H4 (cell line): ENCODE results near the gene CALN1. TPM values are rescaled to one million over a fixed set of nuclear protein-coding genes. Genes with fewer than 3 reads are reported as not detected.
"Not testable (repeated sequence)": the region's sequence is repeated elsewhere in the genome, so short reads cannot be mapped to it uniquely, and the experiment has no call there.

ENCODE experiments used
- DNase-seq: peaks from one replicate; pipeline ENCODE4 v3.0.0-alpha.2; 2015; ENCODE audit warnings: low spot score
- total RNA-seq: library from RNA; depleted of rRNA; stranded (reverse); fragments of >200 nt; shearing (Covaris generic); gene quantifications from 2 replicates; pipeline ENCODE4 v1.2.3, GENCODE V29; 2014

Gene CALN1
- total RNA-seq, 1 experiment from 2014 or later: 6.5 TPM

DNA sequence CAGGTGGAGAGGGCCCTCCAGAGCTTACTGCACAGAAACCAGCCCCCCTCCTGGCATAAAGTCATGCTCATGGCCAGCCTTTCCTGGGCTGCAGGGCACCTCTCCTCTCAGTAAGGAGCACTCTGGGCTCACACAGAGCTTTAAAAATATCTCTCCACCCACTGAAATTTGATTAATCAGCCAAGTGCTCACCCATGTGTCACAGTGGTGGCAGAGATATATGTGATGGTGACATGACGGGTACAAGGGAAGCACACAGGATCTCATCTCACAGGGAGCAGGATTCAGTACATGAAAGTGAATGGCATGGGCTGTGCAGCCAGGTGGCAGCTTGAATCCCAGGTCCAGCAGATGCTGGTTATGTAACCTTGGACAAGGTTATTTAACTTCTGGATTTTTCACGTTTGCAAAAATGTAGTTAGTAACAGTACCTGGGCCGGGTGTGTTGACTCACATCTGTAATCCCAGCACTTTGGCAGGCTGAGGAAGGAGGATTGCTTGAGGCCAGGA, 144.8 kb downstream of the CALN1 start:
- no peak for DNase-seq

DNA sequence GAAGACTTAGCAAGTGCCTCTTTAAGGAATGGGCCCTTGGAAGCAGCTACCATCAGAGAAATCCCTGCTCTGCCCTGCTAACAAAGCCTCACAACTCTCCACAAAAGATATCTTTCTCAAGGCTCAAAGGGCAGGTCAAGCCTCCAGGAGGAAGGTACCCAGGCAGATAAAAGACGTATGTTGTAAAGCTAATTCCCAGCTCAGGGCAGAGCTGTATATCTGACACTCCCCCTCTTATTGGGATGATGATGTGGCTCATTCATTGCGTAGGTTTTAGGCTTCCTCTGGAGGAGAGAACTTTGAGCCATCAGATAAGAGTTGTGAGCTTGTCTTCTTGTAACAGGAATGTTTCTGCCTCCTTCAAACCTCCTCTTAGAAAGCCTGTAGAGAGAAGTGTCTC, 145.4 kb downstream of the CALN1 start:
- no peak for DNase-seq

DNA sequence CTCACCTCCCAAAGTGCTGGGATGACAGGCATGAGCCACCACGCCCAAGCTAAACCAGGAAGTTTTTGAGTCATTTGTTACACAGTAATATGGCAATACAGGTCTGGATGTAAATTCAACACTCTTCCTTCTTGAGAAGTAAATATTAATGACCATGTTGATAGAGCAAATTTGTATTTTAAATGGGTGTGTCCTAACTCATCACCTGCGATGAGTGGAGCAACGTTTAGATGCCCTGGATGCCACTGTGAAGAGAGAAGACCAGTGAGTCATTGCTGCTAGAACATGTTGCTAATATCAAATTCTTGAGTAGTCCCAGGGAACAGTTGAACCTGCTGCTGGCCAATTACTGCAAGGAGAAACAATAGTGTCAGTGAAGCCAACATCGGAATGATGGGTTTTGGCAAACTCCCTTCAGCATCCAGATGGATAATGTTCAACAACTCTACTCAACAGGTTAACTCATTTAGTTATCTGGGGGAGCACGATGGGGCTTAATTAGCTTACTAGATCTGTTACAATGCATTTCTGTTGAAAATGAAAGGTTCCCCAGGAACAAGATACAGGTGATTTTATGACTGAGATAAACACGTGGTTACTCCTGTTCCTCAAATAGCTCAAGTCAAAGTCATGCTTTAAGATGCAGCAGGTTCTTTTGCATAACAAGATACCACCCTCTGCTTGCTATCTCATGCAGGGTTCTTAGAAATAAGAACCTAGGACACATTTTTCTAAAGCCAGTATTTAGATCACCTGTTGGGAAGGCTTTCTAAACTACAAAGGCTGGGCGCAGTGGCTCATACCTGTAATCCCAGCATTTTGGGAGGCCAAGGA, 146.8 kb downstream of the CALN1 start:
- no peak for DNase-seq

DNA sequence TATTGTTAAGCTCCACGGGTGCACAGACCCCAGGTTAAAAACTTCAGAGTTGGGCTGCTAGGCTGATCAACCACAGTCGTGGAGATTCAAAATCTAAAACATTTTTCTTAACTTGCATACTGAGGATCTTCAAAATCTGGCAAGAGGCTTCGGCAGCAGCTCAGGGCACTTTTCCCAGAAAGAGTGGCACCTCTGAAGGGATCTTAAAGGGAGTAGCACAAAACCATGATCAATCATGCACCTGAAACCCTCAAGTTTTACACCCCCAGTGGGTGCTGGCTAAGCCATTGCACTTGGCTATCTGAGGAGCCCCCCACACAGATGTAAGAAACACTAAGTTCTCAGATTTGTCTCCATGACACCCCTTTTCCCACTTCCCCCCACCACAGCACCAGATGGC, 151.7 kb downstream of the CALN1 start:
- no peak for DNase-seq

DNA sequence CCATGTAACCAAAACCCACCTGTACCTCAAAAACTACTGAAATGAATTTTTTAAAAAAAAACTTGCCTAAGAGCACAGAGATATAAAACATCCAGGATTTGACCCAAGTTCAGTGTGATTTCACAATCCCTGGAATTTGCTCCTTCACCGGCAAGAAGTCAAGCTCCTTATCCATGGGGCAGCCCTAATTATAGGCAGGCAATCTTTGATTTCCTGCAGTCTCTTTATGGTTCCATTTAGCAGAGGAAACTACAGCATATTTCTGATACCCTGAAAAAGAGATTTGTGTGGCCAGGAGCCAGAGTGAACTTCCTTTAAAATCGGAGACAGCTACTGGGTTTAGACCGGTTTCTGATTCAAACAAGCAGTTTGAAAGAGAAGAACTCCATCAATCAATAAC, 154.1 kb downstream of the CALN1 start:
- no peak for DNase-seq

DNA sequence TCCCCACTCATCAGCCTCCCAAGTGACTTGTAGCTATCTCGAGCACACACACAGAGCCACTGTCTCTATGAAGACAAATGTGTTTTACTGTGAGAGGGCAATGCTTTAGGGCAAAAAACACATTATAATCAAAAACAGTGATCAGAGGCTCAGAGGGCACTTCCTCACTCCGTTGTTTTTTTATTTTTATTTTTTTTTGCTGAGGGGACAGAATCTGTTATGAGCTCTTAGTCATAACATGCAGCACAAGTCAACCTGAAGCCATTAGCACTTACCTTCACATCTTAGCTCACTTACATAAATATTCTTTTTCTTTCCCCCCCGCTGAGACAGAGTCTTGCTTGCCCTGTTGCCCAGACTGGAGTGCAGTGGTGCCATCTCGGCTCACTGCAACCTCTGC, 157.7 kb downstream of the CALN1 start:
- no peak for DNase-seq

DNA sequence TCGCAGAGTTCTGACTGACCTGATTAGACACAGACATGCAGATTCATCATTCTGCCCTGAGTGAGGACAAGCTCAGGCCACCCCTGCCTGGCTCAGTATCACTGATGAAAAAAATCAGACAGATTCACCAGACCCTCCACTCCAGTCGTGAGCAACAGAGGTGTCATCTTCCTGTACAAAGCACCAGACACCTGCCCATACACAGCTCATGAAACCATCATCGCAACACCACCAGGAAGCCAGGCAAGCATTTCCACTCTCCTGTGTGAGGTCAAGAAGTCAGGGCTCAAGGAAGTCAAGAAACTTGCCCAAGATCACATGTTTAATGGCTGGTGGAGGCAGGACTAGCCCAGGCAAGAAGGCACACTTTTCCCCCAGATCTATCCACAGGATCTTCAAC, 163.0 kb downstream of the CALN1 start:
- DNase-seq: no peak

DNA sequence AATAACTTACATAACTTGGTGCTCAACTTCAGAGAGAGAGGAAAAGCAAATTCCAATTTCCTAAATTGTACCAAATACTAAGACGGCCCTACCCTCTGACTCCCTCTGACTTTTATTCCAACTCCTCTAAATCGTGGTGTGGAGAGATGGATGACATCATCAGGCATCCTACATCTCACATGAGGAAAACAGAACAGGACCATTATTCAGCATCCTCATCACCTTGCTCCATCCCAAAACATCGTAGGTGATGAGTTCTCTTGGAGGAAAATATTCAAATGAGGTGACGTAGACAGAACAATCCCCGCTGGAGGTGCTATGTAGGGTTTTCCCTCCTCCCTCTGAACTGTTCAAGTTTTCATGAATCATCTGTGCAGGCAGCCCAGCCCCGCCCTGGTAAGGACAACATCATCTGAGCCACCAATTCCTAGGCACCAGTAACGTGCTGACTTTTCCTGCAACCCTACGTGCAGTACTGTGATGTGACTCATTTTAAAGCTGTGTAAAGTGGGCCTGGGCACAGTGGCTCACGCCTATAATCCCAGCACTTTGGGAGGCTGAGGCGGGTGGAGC, 167.2 kb downstream of the CALN1 start:
- no peak for DNase-seq

DNA sequence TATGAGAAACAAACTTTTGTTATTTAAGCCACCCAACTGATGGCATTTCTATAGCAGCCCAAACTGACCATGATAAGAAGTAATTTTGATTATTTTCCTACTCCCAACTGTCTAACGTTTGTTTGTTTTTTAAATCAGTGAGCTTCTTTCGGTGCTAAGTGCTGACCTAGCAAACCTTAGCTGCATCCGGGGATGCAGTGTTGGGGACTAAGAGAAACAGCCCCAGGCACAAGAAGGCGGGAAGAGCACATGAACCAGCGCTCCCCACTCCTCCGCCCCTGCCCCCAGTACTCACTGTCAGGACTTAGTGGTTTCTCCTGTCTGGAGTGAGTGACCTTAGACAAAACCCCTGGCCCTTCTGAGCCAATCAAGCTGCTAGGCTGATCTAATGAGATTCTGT, 168.8 kb downstream of the CALN1 start:
- no peak for DNase-seq

DNA sequence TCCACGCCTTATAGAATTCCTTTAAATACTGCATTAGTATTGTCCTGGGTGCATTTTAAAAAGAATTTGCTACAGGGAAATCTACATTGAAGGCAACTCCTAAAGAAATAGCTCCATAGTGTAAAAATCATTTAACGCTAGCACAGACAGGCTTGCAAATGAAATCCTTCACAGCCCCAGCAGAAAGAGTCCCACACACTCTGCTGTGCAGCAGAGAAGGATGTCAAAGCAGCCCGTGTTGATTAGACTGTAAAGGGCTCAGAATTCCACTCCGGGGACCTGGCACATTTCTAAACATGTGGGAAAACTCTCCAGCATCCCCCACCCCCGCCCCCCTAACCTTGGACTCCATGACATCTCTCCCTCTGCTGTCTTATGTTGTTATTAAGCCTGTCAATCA, 176.8 kb downstream of the CALN1 start:
- no peak for DNase-seq

DNA sequence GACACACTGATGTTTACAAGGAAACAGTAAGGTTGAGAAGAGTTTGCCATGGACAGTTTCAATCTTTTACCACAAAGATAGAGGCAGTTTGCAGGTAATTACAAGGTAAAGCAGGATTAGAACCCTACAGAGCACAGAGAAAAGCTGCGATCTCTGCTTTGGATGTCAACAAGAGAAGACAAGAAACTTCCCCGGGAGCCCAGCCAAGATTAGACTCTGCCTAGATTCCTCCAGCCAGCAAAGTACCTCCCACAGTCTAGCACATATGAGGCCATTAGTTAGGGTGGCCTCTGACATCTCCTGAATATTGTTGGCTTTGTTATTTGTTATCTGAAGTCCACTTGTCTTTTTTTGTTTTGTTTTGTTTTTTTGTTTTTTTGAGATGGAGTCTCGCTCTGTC, 178.1 kb downstream of the CALN1 start:
- DNase-seq: no peak

DNA sequence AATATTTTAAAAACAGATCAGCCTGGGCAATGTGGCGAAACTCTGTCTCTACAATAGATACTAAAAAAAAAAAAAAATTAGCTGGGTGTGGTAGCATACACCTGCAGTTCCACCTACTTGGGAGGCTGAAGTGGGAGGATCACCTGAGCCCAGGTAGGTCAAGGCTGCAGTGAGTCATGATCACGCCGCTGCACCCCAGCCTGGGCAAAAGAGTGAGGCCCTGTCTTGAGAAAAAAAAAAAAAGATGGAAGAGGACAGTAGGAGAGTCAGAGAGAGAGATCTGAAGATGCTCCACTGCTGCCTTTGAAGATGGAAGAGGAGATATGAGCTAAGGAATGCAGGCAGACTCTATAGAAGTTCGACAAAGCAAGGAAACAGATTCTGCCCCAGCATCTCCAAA, 181.9 kb downstream of the CALN1 start:
- no peak for DNase-seq

DNA sequence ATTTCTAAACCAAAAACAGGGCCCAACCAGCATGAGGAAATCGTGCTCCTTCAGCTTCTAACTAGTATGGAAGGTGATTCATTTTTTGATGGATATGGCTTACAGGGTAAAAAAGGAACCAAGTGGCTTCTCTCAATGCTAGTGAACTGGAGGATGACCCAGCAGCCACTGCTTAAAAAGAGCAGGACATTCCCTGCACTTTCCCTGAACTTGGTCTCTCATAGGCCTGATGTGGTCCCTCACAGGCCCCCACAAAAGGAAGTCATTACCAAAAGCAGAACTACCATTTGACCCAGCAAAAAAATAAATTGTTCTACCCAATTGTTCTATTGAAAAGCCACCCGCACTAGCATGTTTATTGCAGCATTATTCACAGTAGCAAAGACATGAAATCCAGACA, 188.8 kb downstream of the CALN1 start:
- no peak for DNase-seq

DNA sequence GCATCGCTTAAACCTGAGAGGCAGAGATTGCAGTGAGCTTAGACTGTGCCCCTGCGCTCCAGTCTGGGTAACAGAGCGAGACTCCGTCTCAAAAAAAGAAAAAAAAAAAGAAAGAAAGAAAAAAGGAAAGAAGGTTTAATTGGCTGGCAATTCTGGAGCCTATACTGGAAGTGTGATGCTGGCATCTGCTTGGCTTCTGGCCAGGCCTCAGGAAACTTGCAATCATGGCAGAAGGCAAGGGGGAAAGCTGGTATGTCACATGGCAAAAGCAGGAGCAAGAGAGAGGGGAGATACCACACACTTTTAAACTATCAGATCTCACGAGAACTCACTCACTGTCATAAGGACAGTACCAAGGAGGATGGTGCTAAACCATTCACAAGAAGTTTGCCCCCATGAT, 190.0 kb downstream of the CALN1 start:
- no peak for DNase-seq

DNA sequence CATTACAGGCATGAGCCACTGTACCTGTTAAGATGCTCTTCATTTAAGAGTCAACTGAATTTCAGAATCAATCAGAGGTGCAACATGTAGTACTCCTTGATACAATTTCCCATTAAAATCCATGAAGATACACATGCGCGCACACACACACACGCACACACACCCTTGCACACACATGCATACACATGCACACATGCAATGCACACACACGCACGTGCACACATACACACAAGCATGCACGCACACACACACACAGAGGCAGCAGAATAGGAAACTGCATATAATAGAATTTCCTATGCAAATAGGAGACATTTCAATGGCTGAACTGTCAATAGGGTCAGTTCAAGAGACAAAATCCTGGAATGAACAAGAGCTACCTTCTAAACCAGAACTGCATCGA, 192.6 kb downstream of the CALN1 start:
- no peak for DNase-seq

DNA sequence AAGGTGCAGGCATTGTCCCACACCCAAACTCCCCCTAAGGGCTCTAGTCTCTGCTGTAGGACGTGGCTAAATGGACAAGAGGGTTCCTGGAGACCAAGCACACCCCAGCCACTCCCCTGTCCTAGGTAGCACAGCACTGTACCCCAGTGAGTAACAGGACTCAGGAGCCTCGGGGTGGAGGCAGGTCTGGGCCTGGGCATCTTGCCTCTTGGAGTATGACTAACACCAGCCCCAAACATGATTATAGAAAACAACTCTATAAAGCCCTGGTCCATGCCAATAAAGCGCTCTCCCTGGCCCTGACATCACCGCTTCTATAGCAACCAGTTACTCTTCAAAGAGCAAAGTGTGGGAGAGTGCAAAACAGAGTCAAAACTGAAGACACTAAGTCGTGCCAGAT, 195.0 kb downstream of the CALN1 start:
- DNase-seq: peak; percentile 46

DNA sequence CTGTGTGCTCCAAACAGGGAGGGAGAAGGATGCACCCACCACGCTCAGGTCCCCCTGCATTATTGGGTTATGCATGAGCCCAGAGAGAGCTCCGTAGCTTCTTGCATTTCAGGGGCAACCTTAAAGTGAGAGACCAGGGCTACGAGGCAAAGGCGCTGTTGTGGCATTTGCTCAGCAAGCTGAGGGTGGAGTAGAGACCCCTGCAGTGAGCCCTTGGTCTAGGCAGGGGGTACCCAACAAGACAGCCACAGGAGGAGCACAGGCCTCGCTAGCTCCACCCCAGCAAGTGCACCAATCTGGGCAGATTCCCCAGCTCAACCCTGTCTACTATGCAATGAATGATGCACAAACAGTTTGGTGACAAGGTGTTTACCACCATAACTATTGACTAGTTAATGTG, 198.4 kb downstream of the CALN1 start:
- DNase-seq: no peak

DNA sequence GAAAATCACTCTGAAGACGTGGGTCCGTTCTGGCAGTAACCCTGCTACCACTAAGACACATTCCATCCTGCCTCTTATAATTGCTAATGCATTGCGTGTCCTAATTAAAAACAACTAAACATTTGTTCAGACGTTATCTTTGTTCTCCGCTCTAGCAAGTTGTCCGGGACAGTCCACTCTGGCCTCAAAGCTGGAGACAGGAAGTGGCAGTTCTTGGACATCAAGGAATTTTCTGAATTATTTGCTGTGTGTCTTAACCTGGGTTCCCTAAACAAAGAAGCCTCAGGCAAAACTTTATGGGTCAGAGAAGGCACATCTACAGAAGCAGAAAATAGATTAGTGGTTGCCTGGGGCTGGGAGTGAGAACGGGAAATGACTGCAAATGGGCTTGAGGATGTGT, 199.1 kb downstream of the CALN1 start:
- peak; percentile 25 for DNase-seq

DNA sequence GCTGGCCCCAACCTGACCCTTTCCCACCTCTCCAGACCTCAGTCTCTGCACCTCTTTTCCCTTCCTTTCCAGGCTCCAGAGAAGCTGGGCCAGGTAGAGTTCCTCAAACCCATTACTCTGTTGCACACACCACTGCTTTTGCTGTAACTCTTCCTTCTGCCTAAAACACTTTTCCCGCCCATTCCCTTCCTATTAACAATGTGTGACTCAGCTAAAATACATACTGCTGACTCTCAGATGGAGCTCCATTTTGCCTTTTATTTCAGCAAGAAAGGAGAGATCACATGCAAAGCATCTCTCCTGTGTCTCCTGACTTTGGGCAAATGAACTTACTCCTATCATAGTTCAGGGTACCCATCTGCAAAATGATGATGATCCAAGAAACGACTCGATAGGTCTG, 201.0 kb downstream of the CALN1 start:
- peak; percentile 38 for DNase-seq

DNA sequence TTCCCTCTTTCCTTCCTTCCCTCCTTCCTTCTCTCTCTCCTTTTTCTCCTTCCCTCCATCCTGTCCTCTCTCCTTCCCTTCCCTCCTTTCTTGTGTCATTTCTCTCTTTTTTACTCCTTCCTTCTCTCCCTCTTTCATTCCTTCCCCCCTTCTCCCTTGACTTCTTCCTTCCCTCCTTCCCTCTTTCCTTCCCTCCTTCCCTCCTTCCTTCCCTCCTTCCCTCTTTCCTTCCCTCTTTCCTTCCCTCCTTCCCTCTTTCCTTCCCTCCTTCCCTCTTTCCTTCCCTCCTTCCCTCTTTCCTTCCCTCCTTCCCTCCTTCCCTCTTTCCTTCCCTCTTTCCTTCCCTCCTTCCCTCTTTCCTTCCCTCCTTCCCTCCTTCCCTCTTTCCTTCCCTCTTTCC, 203.1 kb downstream of the CALN1 start:
- DNase-seq: not testable (repeated sequence)

DNA sequence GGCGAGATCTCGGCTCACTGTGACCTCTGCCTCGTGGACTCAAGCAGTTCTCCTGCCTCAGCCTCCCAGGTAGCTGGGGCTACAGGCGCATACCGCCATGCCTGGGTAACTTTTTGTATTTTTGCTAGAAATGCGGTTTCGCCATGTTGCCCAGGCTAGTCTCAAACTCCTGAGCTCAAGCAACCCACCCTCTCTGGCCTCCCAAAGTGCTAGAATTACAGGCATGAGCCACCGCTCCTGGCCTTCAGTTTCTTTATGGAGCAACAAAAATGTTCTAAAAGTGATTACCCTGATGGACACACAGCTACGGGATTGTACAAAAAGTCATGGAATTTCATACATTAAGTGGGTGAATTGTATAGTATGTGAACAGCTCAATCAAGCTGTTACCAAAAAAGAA, 216.0 kb downstream of the CALN1 start:
- DNase-seq: no peak

DNA sequence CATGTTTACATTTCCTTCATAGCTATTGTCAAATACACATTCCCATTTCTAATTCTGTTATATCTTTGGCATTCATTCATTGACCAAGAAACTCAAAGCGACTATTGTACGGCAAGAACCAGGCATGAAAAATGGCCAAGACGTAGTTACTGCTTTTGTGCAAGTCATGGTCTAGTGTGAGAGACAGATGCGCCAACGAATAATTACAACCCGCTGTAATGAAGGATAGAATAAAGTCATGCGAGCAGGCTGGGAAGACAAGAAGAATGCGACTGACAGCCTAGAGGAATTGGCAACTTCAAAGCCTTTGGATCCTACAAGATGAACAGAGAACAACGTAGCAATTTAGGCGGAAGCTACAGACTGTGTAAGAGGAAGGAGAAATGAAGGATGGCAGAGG, 221.2 kb downstream of the CALN1 start:
- no peak for DNase-seq

DNA sequence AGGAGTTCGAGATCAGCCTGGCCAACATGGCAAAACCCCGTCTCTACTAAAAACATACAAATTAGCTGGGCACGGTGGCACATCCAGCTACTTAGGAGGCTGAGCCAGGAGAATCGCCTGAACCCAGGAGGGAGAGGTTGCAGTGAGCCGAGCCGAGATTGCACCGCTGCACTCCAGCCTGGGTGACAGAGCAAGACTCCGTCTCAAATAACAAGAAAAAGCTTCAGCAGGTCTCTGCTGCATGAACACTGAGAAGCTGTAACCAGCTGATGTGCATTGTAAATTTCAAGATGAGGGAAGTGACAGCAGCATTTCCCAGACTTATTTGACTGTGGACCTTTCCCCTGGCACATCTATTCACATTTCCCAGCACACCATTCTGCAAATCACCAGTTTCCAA, 222.0 kb downstream of the CALN1 start:
- no peak for DNase-seq

DNA sequence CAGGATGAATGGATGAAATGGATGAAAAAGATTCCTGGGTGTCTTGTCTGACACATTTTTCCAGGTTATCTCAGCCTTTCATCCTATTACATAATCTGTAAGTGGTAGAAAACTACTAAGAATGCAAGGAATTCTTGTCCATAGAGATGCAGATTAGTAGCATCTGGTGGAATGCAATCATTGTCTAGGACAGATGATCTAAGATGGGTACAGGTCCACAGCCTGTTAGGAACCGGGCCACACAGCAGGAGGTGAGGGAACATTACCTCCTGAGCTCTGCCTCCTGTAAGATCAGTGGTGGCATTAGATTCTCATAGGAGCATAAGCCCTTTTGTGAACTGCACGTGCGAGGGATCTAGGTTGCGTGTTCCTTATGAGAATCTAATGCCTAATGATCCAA, 225.0 kb downstream of the CALN1 start:
- no peak for DNase-seq
